ENCODE data around the gene SEPSECS.

Gene SEPSECS

GRCh38 chr4:25142468-25142867, 17.8 kb downstream of the SEPSECS start:
- no peaks in the 10 kb centered on the region for H3K79me2 ChIP-seq (ENCODE audit: insufficient read depth, low read length)
- no peaks in the 10 kb centered on the region for H3K9me3 ChIP-seq (ENCODE audit: insufficient read depth, low read length, severe bottlenecking)
- ATAC-seq (ENCODE audit: insufficient read depth, low read depth) (no peak), DNase-seq (no peak)
- H3K36me3 ChIP-seq (ENCODE audit: insufficient read depth, low read length), result peaks cover 16% of the 10 kb centered on the region; the same call in 1 of the 2 replicates
- no peak overlapping the region for H3K4me3 ChIP-seq (ENCODE audit: low read depth in 1 of 2, low read length in 2 of 2)
- H3K4me2 ChIP-seq (ENCODE audit: insufficient read depth, low read length), result no peak overlapping the region
- no peaks in the 10 kb centered on the region for H3K4me1 ChIP-seq (ENCODE audit: insufficient read depth, low read length)
- no peak for TF ChIP-seq EZH2 (IDR thresholded peaks at IDR 0.05; ENCODE audit: borderline replicate concordance, low read depth, low read length, severe bottlenecking)
- no peak for TF ChIP-seq CTCF (IDR thresholded peaks at IDR 0.05; ENCODE audit: borderline replicate concordance, extremely low read depth, low read length, poor library complexity, severe bottlenecking)
- no peak overlapping the region for H3K27ac ChIP-seq (ENCODE audit: low read length)
- H3K27me3 ChIP-seq (ENCODE audit: insufficient read depth, low read length, poor library complexity), result no peaks in the 10 kb centered on the region
- H3K9ac ChIP-seq (ENCODE audit: low read depth, low read length), result no peak overlapping the region
- H2AFZ ChIP-seq (ENCODE audit: low read depth, low read length), result no peak overlapping the region
- H4K20me1 ChIP-seq (ENCODE audit: insufficient read depth, low read length), result no peaks in the 10 kb centered on the region

- no peak for ATAC-seq (ENCODE audit: insufficient read depth, low read depth)
- no peak overlapping the region for H2AFZ ChIP-seq (ENCODE audit: low read depth, low read length)
These were observed 18.7 kb downstream of the SEPSECS start for GRCh38 chr4:25141592-25141991.

GRCh38 chr4:25133132-25133531, 27.1 kb downstream of the SEPSECS start:
- H4K20me1 ChIP-seq (ENCODE audit: insufficient read depth, low read length), result no peaks in the 10 kb centered on the region
- no peak for DNase-seq
- TF ChIP-seq EZH2 (IDR thresholded peaks at IDR 0.05; ENCODE audit: borderline replicate concordance, low read depth, low read length, severe bottlenecking), result no peak
- TF ChIP-seq CTCF (IDR thresholded peaks at IDR 0.05; ENCODE audit: borderline replicate concordance, extremely low read depth, low read length, poor library complexity, severe bottlenecking), result no peak
- H3K9me3 ChIP-seq (ENCODE audit: insufficient read depth, low read length, severe bottlenecking), result no peaks in the 10 kb centered on the region
- no peak overlapping the region for H3K4me2 ChIP-seq (ENCODE audit: insufficient read depth, low read length)
- no peak for ATAC-seq (ENCODE audit: insufficient read depth, low read depth)
- H3K9ac ChIP-seq (ENCODE audit: low read depth, low read length), result no peak overlapping the region
- H3K27ac ChIP-seq (ENCODE audit: low read length), result no peak overlapping the region
- no peaks in the 10 kb centered on the region for H3K4me1 ChIP-seq (ENCODE audit: insufficient read depth, low read length)
- H2AFZ ChIP-seq (ENCODE audit: low read depth, low read length), result no peak overlapping the region
- no peak overlapping the region for H3K4me3 ChIP-seq (ENCODE audit: low read depth in 1 of 2, low read length in 2 of 2)
- no peaks in the 10 kb centered on the region for H3K27me3 ChIP-seq (ENCODE audit: insufficient read depth, low read length, poor library complexity)
- no peaks in the 10 kb centered on the region for H3K79me2 ChIP-seq (ENCODE audit: insufficient read depth, low read length)
- 0 out of 2 replicates have a peak, but pooled peaks cover 4% of the 10 kb centered on the region for H3K36me3 ChIP-seq (ENCODE audit: insufficient read depth, low read length)

More at GRCh38 chr4:25141592-25141991, 18.7 kb downstream of the SEPSECS start:
- Histone ChIP-seq H3K79me2 (ENCODE audit: insufficient read depth, low read length) (no peaks in the 10 kb centered on the region), H3K36me3 (ENCODE audit: insufficient read depth, low read length) (peaks cover 16% of the 10 kb centered on the region; the same call in 1 of the 2 replicates), H3K27ac (ENCODE audit: low read length) (no peak overlapping the region), H3K9me3 (ENCODE audit: insufficient read depth, low read length, severe bottlenecking) (no peaks in the 10 kb centered on the region), H3K9ac (ENCODE audit: low read depth, low read length) (no peak overlapping the region), H4K20me1 (ENCODE audit: insufficient read depth, low read length) (no peaks in the 10 kb centered on the region), H3K27me3 (ENCODE audit: insufficient read depth, low read length, poor library complexity) (no peaks in the 10 kb centered on the region), H3K4me1 (ENCODE audit: insufficient read depth, low read length) (no peaks in the 10 kb centered on the region), H3K4me2 (ENCODE audit: insufficient read depth, low read length) (no peak overlapping the region), H3K4me3 (ENCODE audit: low read depth in 1 of 2, low read length in 2 of 2) (no peak overlapping the region)
- DNase-seq, result no peak
- TF ChIP-seq CTCF (IDR thresholded peaks at IDR 0.05; ENCODE audit: borderline replicate concordance, extremely low read depth, low read length, poor library complexity, severe bottlenecking), result no peak
- TF ChIP-seq EZH2 (IDR thresholded peaks at IDR 0.05; ENCODE audit: borderline replicate concordance, low read depth, low read length, severe bottlenecking), result no peak

GRCh38 chr4:25131926-25132325, 28.3 kb downstream of the SEPSECS start:
- Histone ChIP-seq H3K79me2 (ENCODE audit: insufficient read depth, low read length) (no peaks in the 10 kb centered on the region), H3K4me3 (ENCODE audit: low read depth in 1 of 2, low read length in 2 of 2) (no peak overlapping the region), H3K9ac (ENCODE audit: low read depth, low read length) (no peak overlapping the region), H3K4me2 (ENCODE audit: insufficient read depth, low read length) (no peak overlapping the region), H4K20me1 (ENCODE audit: insufficient read depth, low read length) (no peaks in the 10 kb centered on the region), H3K4me1 (ENCODE audit: insufficient read depth, low read length) (no peaks in the 10 kb centered on the region), H3K36me3 (ENCODE audit: insufficient read depth, low read length) (peaks cover 2% of the 10 kb centered on the region; the same call in 1 of the 2 replicates), H3K9me3 (ENCODE audit: insufficient read depth, low read length, severe bottlenecking) (no peaks in the 10 kb centered on the region), H3K27ac (ENCODE audit: low read length) (no peak overlapping the region), H2AFZ (ENCODE audit: low read depth, low read length) (no peak overlapping the region), H3K27me3 (ENCODE audit: insufficient read depth, low read length, poor library complexity) (no peaks in the 10 kb centered on the region)
- ATAC-seq (ENCODE audit: insufficient read depth, low read depth) (no peak), DNase-seq (no peak)
- TF ChIP-seq EZH2 (IDR thresholded peaks at IDR 0.05; ENCODE audit: borderline replicate concordance, low read depth, low read length, severe bottlenecking) (no peak), CTCF (IDR thresholded peaks at IDR 0.05; ENCODE audit: borderline replicate concordance, extremely low read depth, low read length, poor library complexity, severe bottlenecking) (no peak)

Measured in DND-41 (cell line).